Measurements from ENCODE around the gene CEP68.

Gene CEP68

DNA sequence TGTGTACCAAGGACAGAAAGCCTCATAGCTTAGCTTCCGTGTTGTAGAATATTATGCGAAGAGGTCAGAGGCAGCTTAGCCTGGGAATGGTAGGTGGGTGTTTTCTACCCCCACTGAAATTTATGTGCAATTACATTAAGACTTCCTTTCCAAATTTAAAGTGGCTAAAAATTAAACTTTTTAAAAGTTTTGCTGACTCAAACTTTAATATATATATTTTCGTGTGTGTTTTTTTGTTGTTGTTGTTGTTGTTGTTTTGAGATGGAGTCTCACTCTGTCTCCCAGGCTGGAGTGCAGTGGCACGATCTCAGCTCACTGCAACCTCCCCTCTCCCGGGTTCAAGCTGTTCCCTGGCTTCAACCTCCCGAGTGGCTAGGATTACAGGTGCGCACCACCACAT is 77.9 kb downstream of the CEP68 start:
- no peak for DNase-seq

DNA sequence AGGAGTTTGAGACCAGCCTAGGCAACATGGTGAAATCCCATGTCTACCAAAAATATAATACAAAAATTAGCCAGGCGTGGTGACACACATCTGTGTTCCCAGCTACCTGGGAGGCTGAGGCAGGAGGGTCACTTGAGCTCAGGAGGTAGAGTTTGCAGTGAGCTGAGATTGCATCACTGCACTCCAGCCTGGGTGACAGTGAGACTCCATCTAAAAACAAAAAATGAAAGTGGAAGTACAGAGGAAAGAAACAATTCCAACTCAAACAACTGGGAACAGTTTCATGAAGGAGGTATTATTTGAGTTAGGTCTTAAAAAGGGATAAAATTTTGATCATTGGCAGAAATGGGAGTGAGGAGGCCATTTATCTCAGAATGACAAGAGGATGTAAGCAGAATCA is 80.0 kb downstream of the CEP68 start:
- no peak for DNase-seq
